Adipocyte (in vitro differentiated cells): Measurements from ENCODE around the gene RTN4RL1.

Experiments
- DNase-seq: peaks from one replicate; pipeline ENCODE4 v3.0.0-alpha.2; 2015; ENCODE audit warnings: low read depth
- H3K27me3 ChIP-seq: replicated peaks from 2 replicates; pipeline ENCODE4 v1.7.0; 2013; ENCODE audit warnings: mild to moderate bottlenecking, low read length, moderate library complexity; ENCODE audit not compliant: control insufficient read depth, insufficient read depth
- H3K36me3 ChIP-seq: 2 replicates; pipeline ENCODE4 v1.7.0; 2013; ENCODE audit warnings: low read length, mild to moderate bottlenecking, moderate library complexity; ENCODE audit not compliant: control insufficient read depth, insufficient read depth, severe bottlenecking
- H3K4me1 ChIP-seq: 2 replicates; pipeline ENCODE4 v1.7.0; 2013; ENCODE audit warnings: mild to moderate bottlenecking, low read length, moderate library complexity; ENCODE audit not compliant: control insufficient read depth, insufficient read depth
- H3K4me3 ChIP-seq: 2 replicates; pipeline ENCODE4 v1.7.0; 2013; ENCODE audit warnings: mild to moderate bottlenecking, low read length, moderate library complexity
- H3K9ac ChIP-seq: 2 replicates; pipeline ENCODE4 v1.7.0; 2013; ENCODE audit warnings: mild to moderate bottlenecking, low read length, moderate library complexity
- H3K9me3 ChIP-seq: 2 replicates; pipeline ENCODE4 v1.7.0; 2013; ENCODE audit warnings: mild to moderate bottlenecking, low read length, moderate library complexity; ENCODE audit not compliant: control insufficient read depth

The RTN4RL1 gene

GRCh38 chr17:1918346-1919162, 106.6 kb downstream of the RTN4RL1 start:
- H3K9me3 ChIP-seq, result no peaks in the 10 kb centered on the region
- H3K36me3 ChIP-seq, result no peaks in the 10 kb centered on the region
- no peaks in the 10 kb centered on the region for H3K4me1 ChIP-seq
- H3K4me3 ChIP-seq, result no peak overlapping the region
- DNase-seq, result no peak
- no peak overlapping the region for H3K9ac ChIP-seq
- peaks cover 49% of the 10 kb centered on the region for H3K27me3 ChIP-seq

DNA sequence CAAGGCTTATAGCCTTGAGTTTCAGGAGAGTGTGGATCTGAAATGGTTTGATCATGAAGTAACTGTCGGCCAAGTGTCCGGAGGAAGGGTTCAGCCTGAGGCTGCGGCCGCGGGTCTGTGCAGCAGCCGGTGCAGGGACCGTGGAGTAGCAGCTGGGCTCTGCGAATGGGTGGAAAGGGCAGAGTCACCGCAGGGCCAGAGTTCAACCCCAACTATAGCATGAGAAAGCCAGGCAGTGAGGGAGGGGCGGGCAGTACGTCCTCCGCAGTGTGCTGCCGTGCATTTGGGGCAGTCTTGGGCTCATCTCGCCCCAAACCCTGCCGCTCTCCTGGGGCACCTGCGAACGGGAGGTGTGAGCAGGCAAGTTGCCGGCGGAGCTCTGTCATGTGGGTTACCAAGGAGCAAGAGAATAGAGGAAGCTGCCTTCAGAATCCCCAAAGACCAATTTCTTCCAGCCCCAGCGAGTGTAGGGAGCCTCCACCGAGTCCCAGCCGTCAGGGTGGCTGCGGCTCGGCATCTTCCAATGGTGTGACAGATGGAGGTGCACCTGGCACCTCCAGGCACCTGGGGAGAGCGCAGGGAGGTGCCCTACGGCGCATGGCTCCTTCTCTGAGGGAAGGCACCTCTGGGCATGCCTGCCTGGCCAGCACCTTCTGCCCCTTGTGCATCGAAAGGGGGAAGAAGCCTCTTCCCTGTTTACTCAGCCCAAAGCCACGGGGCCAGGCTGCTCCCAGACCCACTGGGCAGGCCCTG, 108.0 kb downstream of the RTN4RL1 start:
- H3K27me3 ChIP-seq, result peaks cover 62% of the 10 kb centered on the region
- DNase-seq, result no peak
- no peaks in the 10 kb centered on the region for H3K4me1 ChIP-seq
- H3K36me3 ChIP-seq, result no peaks in the 10 kb centered on the region
- no peaks in the 10 kb centered on the region for H3K9me3 ChIP-seq
- H3K9ac ChIP-seq, result no peak overlapping the region
- H3K4me3 ChIP-seq, result no peak overlapping the region

DNA sequence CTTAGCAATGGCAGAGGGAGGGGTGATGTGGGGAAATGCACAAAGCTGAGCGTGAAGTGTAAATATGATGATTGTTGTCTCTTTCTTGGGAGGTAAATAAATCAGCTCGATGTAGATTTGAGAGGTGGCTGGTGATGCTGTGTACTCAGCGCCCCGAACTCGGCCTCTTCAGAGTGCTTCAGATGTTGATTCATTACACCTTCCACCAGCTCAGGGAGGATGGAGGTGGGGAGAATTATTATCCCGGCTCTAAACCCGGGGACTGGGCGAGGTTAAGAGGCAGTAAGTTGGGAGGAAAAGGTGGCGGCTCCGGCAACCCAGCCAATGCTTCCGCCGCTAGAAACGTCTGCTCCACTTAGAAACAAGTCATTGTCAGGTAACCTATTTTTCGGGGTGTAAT, 108.8 kb downstream of the RTN4RL1 start:
- no peaks in the 10 kb centered on the region for H3K4me1 ChIP-seq
- no peak for DNase-seq
- no peak overlapping the region for H3K9ac ChIP-seq
- H3K4me3 ChIP-seq, result no peak overlapping the region
- H3K36me3 ChIP-seq, result no peaks in the 10 kb centered on the region
- H3K9me3 ChIP-seq, result no peaks in the 10 kb centered on the region
- H3K27me3 ChIP-seq, result peaks cover 70% of the 10 kb centered on the region

- no peaks in the 10 kb centered on the region for H3K4me1 ChIP-seq
- no peaks in the 10 kb centered on the region for H3K36me3 ChIP-seq
- no peaks in the 10 kb centered on the region for H3K9me3 ChIP-seq
- DNase-seq, result no peak
- no peak overlapping the region for H3K9ac ChIP-seq
- H3K27me3 ChIP-seq, result peaks cover 73% of the 10 kb centered on the region
- no peak overlapping the region for H3K4me3 ChIP-seq
Measured at GRCh38 chr17:1915889-1916288, 109.2 kb downstream of the RTN4RL1 start.

- Histone ChIP-seq H3K9me3 (no peaks in the 10 kb centered on the region), H3K9ac (no peak overlapping the region), H3K36me3 (no peaks in the 10 kb centered on the region), H3K4me3 (no peak overlapping the region), H3K27me3 (peaks cover 74% of the 10 kb centered on the region), H3K4me1 (peaks cover 3% of the 10 kb centered on the region)
- DNase-seq, result no peak
Measured at GRCh38 chr17:1914661-1915083, 110.5 kb downstream of the RTN4RL1 start.

DNA sequence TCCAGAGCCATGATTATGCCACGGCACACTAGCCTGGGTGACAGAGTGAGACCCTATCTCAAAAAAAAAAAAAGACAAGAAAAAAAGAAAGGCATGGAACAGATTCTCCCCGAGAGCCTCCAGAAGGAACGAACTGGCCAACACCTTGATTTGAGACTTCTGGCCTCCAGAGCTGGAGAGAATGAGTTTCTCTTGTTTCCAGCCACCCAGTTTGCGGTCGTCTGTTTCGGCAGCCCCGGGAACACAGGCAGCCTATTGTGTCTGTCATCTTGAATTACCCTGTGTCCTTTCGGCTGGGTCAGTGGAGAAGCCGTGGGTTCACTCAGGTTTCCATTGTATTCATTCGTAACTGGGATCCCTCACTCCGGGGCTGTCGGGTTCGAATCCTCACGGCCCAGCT, 111.4 kb downstream of the RTN4RL1 start:
- Histone ChIP-seq H3K4me1 (peaks cover 3% of the 10 kb centered on the region), H3K4me3 (no peak overlapping the region), H3K9me3 (no peaks in the 10 kb centered on the region), H3K27me3 (peaks cover 69% of the 10 kb centered on the region), H3K36me3 (no peaks in the 10 kb centered on the region), H3K9ac (no peak overlapping the region)
- DNase-seq, result no peak

GRCh38 chr17:1912146-1912545, 113.0 kb downstream of the RTN4RL1 start:
- DNase-seq, result no peak
- Histone ChIP-seq H3K36me3 (no peaks in the 10 kb centered on the region), H3K4me1 (peaks cover 9% of the 10 kb centered on the region), H3K9me3 (no peaks in the 10 kb centered on the region), H3K4me3 (no peak overlapping the region), H3K27me3 (peaks cover 68% of the 10 kb centered on the region), H3K9ac (no peak overlapping the region)

- no peak overlapping the region for H3K9ac ChIP-seq
- H3K4me1 ChIP-seq, result peaks cover 9% of the 10 kb centered on the region
- no peaks in the 10 kb centered on the region for H3K36me3 ChIP-seq
- DNase-seq, result no peak
- H3K27me3 ChIP-seq, result peaks cover 65% of the 10 kb centered on the region
- no peak overlapping the region for H3K4me3 ChIP-seq
- no peaks in the 10 kb centered on the region for H3K9me3 ChIP-seq
Measured at GRCh38 chr17:1909985-1910384, 115.1 kb downstream of the RTN4RL1 start.

- peaks cover 67% of the 10 kb centered on the region for H3K27me3 ChIP-seq
- peak overlapping the region; percentile 73 for H3K4me3 ChIP-seq
- H3K9me3 ChIP-seq, result no peaks in the 10 kb centered on the region
- peak; percentile 91 for DNase-seq
- peaks cover 9% of the 10 kb centered on the region for H3K4me1 ChIP-seq
- no peaks in the 10 kb centered on the region for H3K36me3 ChIP-seq
- peak overlapping the region; percentile 14 for H3K9ac ChIP-seq
Measured at GRCh38 chr17:1908699-1909309, 116.3 kb downstream of the RTN4RL1 start.

- Histone ChIP-seq H3K27me3 (peaks cover 60% of the 10 kb centered on the region), H3K36me3 (no peaks in the 10 kb centered on the region), H3K4me1 (peaks cover 9% of the 10 kb centered on the region), H3K9ac (peak overlapping the region; percentile 14), H3K4me3 (peak overlapping the region; percentile 73), H3K9me3 (no peaks in the 10 kb centered on the region)
- DNase-seq, result peak; percentile 51
Measured at GRCh38 chr17:1907909-1908698, 117.0 kb downstream of the RTN4RL1 start.
